ENCODE data around the gene LMX1A.
A peak's percentile ranks its signal among the peaks of the same experiment; 100 is the strongest.

The LMX1A gene

GRCh38 chr1:165207853-165208515 is 148.5 kb downstream of the LMX1A start:
- no peak for DNase-seq

- DNase-seq, result no peak
Observed at GRCh38 chr1:165205145-165205544, 151.4 kb downstream of the LMX1A start.

GRCh38 chr1:165204548-165204947 is 152.0 kb downstream of the LMX1A start:
- no peak for DNase-seq

GRCh38 chr1:165191087-165191486 is 165.4 kb downstream of the LMX1A start:
- DNase-seq, result no peak

GRCh38 chr1:165189913-165190312 is 166.6 kb downstream of the LMX1A start:
- DNase-seq, result no peak

GRCh38 chr1:165189011-165189410 is 167.5 kb downstream of the LMX1A start:
- no peak for DNase-seq

GRCh38 chr1:165187031-165188009 is 169.2 kb downstream of the LMX1A start:
- no peak for DNase-seq

GRCh38 chr1:165185161-165185889 is 171.2 kb downstream of the LMX1A start:
- DNase-seq, result no peak

- DNase-seq, result no peak
Observed at GRCh38 chr1:165182975-165183374, 173.5 kb downstream of the LMX1A start.

- DNase-seq, result no peak
Observed at GRCh38 chr1:165179306-165179705, 177.2 kb downstream of the LMX1A start.

- no peak for DNase-seq
Observed at GRCh38 chr1:165174491-165174890, 182.0 kb downstream of the LMX1A start.

- no peak for DNase-seq
Observed at GRCh38 chr1:165173818-165174217, 182.7 kb downstream of the LMX1A start.

- DNase-seq, result no peak
Observed at GRCh38 chr1:165173409-165173808, 183.1 kb downstream of the LMX1A start.

GRCh38 chr1:165172666-165173065 is 183.8 kb downstream of the LMX1A start:
- no peak for DNase-seq

- no peak for DNase-seq
Observed at GRCh38 chr1:165169729-165170128, 186.8 kb downstream of the LMX1A start.

GRCh38 chr1:165169028-165169427 is 187.5 kb downstream of the LMX1A start:
- no peak for DNase-seq

- DNase-seq, result no peak
Observed at GRCh38 chr1:165168467-165168866, 188.0 kb downstream of the LMX1A start.

- DNase-seq, result peak; percentile 79 to 96
Observed at GRCh38 chr1:165162671-165163241, 193.8 kb downstream of the LMX1A start.

GRCh38 chr1:165161130-165161529 is 195.4 kb downstream of the LMX1A start:
- DNase-seq, result no peak

- DNase-seq, result no peak
Observed at GRCh38 chr1:165153182-165153581, 203.3 kb downstream of the LMX1A start.

GRCh38 chr1:165152727-165153126 is 203.8 kb downstream of the LMX1A start:
- no peak for DNase-seq

- DNase-seq, result no peak
Observed at GRCh38 chr1:165152109-165152508, 204.4 kb downstream of the LMX1A start.

Data from NCI-H187 (cell line).